Fibroblast of skin of right quadriceps (primary cell): ENCODE measurements around the gene IL6R.

Source experiments
- DNase-seq: peaks from one replicate; pipeline ENCODE4 v3.0.0-alpha.2; 2013

IL6R gene

DNA sequence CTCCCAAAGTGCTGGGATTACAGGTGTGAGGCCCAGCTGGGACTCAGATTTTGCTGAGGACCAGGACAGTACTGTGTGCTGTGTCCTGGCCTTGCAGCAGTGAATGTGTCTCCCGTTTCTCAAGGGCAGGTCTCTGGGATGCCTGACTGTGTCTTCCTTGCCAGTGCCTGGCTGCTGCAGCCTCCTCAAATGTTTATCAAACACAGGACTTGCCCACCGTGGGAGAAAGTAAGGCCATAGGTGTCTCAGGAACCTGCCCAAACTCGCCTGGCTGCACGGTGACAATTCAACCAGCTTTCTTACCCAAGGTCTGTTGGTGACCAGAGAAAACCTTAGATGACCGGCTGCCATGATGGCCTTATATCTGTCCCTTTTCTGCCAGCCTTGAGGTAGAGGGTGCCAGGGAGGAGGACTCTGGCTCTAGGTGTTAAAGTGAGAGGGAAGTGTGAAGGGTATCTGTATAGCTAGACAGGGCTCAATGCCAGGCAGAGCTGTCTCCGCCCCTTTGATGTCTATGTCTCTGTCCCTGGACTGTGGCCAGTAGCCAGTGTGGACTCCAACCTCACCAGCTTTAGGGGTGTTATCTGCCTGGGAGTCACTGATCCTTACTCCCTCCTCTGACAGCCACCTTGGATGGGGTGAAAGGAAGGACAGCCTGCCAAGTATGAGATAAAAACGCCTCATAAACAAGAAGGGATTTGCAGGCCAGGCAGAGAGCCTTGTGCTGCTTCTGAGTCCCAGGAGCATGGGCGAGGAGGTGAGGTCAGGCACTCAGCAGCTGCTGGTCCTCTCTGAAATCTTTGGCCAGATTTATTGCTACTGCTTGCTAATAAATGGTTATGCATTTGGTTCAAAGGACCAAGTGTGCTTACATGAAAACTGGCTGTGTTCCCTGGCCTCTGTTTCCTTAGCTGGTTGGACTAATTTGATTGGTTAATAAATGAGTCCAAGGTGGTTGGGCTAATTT, 22.3 kb downstream of the IL6R start:
- no peak for DNase-seq

DNA sequence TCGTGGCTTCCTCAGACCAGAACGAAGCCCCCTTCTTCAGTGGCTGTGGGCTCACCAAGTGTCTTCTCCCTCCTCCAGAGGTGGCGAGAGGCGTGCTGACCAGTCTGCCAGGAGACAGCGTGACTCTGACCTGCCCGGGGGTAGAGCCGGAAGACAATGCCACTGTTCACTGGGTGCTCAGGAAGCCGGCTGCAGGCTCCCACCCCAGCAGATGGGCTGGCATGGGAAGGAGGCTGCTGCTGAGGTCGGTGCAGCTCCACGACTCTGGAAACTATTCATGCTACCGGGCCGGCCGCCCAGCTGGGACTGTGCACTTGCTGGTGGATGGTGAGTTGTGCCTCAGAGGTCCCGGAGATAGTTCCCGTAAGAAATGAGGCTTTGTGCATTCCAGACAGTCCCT, 24.0 kb downstream of the IL6R start:
- DNase-seq, result no peak

GRCh38 chr1:154429841-154430611, 24.9 kb downstream of the IL6R start:
- DNase-seq, result no peak

DNA sequence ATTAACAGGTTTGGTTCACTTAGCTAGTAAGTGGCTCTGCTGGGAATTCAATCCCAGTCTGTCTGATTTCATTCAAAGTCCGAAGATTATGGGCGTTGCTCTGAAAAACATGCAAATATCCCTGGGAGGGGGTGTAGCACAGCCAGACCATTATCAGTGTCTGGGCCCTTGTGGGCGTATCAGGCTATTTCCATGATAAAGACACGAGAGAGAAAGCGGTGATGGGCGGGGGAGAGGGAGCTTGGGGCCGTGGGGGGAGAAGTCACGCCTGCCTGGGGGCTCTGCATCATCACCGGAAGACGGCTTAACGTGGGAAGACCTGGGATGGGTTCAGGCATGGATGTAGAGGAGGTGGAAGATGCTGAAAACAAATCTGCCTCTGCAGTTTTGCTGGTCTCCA, 25.8 kb downstream of the IL6R start:
- DNase-seq, result no peak

- DNase-seq, result peak; percentile 92
Observed at GRCh38 chr1:154431586-154432373, 26.6 kb downstream of the IL6R start.

DNA sequence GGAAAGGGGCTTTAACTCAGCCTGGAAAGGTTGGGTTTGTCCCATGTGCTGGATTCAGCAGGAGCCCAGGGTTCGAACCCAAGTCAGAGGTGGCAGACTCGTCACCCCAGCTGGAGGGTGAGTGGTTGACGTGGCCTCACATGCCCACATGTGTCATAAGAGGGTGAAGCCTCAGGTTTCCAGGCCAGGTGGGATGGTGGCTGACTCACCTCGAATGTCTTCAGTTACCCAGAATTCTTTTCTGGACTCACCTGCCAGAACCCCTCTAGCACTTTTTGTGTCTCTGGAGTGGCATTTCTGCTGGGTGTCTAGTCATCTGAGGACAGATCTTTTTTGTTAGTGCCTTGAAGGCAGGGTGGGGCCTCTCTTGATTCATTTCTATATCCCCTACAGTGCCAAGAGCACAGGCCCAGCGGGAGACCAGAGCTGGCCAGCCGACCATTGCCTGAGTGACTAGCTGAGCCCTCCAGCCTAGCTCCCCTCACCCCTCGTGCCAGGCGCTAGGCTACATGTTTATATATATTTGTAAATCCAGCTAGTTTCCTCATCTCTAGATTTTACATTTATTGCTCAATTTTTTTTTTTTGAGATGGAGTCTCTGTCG, 28.1 kb downstream of the IL6R start:
- DNase-seq, result no peak

GRCh38 chr1:154434346-154435085, 29.4 kb downstream of the IL6R start:
- DNase-seq, result peak; percentile 54

DNA sequence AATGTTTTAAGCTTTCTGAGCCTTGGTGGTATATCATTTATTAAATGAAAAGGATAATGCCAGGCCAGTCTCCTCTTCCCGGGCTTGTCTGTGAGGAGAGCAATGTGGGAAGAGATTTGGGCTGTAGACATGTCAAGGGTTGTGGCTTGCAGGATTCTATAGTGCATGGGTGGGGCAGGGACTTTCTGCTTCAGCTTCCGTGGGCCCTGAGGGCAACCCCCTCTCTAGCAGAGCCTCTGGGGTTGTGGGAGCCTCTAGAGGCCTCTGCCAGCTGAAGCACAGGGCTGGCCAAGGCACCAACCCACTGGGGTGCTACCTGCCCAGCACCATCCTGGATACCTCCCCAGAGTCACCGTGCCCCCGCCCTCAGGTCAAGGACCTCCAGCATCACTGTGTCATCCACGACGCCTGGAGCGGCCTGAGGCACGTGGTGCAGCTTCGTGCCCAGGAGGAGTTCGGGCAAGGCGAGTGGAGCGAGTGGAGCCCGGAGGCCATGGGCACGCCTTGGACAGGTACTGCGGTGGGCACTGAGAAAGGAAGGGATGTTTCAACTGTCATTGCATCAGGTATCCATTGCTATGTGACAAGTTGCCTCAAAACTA, 30.6 kb downstream of the IL6R start:
- DNase-seq, result no peak

- DNase-seq, result no peak
Observed at GRCh38 chr1:154436433-154436832, 31.3 kb downstream of the IL6R start.

- no peak for DNase-seq
Observed at GRCh38 chr1:154440036-154440804, 35.1 kb downstream of the IL6R start.

DNA sequence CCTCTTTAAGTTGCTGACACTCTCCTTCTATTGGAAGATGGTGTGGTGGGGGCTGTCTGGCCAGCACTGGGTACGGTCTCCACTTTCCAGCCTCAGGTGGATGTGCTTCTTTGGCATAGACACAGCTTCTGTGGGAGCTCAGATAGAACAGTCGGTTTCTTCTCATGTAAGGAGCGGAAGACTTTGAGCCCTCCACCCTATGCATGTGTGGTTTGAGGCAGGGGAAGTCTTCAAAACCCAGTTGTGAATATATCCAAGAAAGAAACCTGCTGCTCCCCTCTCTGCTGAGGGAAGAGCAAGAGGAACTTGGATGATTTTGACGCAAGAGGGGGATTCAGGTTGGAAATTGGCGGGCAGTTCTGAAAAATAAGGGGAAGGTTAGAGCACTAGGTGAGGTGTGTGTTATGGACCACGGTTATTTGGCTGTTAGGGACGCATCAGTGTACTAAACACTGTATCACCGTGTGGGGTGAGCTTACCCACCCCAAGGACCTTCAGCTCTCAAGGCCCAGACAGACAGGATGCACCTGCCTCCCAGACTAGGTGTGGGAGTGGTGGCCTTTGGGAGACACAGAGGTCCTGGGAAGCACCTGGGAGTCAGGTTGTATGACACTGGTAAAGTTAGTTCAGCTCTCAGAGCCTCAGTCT, 36.2 kb downstream of the IL6R start:
- no peak for DNase-seq

GRCh38 chr1:154442006-154442740, 37.0 kb downstream of the IL6R start:
- DNase-seq, result peak; percentile 67

DNA sequence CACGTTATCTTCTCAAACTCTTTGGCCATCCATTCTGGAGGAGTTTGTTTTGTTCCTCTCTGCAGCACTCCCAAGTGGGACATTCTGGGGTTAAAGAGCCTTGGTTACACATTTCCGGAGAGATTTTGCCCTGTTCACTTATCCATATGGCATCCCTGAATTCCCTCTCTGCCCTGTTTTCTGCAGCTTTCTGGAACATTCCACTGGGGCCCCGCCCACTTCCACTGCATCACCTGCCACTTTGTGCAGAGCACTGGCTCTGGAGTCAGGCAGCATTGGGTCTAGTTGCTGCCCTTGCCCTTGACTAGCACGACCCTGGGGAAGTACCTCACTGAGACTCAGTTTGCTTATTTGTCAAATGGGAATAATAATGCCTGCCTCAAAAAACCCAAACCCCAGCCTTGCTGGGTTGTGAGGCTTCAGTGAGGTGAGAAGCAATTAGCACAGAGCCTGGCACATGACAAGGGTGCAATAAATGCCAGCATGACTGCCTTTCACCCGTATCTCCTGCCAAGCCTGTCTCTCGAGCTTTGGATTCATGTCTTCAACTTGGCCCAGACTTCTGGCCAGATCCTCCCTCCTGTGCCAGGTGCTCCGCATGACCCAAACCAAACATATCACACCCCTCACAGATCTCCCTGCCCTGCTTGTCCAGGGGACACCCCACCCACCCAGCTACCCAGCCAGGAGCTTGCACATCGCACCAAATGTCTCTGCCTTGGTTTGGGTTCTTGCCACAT, 38.3 kb downstream of the IL6R start:
- DNase-seq, result no peak

DNA sequence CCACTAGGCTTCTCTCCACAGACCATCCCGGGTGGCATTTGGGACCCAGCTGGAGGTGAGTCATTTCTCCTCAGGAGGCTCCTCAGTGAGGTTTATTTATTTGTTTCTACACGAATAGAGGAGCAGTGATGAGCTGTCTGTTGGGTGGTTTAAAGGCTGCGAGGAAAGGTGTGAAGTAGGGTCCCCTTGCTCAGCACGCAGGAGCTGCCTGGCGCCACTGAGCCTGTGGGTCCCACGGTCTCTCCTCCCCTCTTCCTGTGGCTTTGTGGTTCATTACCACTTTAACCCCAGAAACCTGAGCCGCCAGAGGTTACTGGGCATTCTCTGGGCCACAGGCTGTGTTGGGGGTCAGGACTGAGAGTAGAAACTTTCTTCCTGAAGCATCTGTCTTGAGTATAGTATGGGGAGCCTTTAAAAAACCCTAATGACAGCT, 39.9 kb downstream of the IL6R start:
- DNase-seq, result peak; percentile 81

DNA sequence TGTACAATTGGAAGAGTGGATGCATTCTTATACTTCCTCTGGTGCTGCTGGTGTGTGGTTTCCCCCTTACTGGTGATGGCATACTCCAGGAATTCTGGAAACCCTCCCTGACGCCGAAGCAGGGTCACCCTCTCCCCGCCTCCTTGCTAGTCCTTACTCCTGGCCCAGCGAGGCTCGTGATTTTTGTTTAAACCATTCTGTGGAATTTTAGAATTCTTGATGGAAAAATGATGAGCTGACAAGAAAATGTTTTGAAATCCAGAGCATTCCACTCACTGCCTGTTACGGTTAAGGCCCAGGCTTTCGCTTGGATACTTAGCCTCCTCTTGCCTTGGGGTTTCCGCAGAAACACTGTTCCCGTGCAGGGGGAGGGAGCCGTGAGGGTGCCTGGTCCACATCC, 41.1 kb downstream of the IL6R start:
- peak; percentile 92 for DNase-seq

DNA sequence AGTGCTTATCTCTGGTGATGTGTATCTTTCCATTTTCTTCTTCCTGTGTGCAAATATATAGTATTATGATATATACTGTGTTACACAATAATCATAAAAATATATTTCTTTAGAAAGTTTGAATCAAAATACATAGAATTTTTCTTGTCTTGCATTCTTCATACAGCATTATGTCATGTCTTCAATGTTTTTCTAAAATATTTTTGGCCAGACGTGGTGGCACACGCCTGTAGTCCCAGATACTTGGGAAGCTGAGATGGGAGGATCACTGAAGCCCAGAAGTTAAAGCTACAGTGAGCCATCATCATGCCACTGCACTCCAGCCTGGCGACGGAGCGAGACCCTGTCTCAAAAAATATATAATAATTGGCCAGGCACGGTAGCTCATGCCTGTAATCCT, 41.6 kb downstream of the IL6R start:
- DNase-seq, result no peak

DNA sequence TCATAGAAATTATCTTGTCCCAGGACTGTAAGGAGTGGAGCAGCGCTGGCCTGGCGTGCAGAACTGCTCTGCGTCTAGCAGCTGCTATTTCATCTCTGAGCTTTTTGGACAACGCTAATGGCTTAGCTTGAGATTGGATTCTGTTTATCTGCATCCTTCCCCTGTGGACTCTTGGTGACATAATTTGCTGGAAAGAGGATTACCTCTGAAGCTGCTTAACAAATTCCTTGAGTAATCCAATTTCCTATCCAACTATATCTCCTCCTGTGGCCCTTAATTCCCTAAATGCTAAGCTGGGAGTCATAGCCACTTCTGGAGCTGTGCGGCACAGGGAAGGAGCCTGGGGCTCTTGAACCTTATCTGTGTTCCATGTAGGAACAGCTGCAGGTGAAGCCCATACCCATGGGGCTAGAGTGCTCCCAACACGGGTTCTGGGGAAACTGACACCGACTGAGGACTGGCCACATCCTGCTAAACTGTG, 43.2 kb downstream of the IL6R start:
- no peak for DNase-seq

DNA sequence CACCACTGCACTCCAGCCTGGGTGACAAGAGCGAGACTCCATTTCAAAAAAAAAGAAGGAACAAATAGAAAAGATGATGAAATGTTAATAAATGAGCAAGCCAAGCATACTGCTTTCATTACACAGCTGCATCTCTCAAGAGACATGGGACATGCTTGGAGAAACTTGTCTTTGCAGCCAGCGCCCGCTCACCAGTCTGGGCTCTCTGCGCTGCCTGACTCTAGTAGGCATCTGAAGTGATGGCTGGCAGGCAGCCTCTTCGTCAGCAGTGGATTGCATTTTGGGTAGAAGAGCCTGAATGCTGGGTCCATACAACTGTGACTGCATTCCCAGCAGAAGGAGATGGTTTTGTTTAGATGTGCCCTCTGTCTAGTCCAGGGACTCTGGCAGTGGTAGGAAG, 48.0 kb downstream of the IL6R start:
- no peak for DNase-seq
